ENCODE results near the gene ERCC1.

ERCC1 gene

DNA sequence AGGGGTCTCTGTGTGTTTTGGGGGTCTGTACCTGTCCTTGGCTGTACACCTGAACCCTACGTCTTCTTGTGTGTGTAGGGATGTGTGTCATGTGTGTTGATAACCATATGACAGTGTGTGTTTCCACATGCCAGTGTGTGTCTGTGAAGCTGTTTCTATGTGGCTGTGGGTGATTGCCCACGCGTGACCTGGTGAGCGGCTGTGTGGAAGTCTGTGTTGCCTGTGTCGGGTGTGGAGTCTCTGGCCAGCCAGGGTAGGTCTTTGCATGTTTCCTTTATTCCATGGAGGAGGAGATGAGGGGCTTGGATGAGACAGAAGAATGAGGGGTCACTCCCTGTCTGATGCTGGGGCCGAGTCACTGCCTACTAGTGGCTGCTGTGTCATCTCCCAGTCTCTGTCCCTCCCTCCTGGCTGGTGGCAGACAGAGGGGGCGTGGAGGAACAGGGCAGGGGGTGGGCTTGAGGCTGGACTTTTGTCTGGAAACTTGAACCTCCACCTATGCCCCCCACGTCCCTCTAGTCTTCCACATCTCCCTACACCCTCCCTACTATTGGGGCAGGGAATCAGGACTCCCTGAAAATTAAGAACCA lies 41.2 kb upstream of the ERCC1 start:
- TF ChIP-seq, protein P1, sequence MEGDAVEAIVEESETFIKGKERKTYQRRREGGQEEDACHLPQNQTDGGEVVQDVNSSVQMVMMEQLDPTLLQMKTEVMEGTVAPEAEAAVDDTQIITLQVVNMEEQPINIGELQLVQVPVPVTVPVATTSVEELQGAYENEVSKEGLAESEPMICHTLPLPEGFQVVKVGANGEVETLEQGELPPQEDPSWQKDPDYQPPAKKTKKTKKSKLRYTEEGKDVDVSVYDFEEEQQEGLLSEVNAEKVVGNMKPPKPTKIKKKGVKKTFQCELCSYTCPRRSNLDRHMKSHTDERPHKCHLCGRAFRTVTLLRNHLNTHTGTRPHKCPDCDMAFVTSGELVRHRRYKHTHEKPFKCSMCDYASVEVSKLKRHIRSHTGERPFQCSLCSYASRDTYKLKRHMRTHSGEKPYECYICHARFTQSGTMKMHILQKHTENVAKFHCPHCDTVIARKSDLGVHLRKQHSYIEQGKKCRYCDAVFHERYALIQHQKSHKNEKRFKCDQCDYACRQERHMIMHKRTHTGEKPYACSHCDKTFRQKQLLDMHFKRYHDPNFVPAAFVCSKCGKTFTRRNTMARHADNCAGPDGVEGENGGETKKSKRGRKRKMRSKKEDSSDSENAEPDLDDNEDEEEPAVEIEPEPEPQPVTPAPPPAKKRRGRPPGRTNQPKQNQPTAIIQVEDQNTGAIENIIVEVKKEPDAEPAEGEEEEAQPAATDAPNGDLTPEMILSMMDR (IDR thresholded peaks at IDR 0.05; ENCODE audit: low read depth, low read length) = no peak

DNA sequence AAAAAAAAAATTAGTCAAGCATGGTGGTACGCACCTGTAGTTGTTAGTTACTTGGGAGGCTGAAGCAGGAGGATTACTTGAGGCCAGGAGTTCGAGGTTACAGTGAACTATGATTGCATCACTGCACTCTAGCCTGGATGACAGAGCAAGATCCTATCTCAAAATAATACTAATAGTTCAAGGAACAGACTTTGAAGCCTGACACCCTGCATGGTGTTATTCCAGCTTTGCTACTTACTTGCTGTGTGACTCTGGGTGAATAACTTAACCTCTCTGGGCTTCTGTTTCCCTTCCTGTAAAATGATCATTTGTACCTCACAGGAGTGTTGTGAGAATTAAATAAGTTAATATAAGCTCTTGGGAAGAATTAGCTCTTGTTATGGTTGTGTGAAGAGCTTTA lies 40.6 kb upstream of the ERCC1 start:
- H3K4me3 ChIP-seq (ENCODE audit: low read depth, low read length) = no peak overlapping the region
- TF ChIP-seq, protein P1 (IDR thresholded peaks at IDR 0.05; ENCODE audit: low read depth, low read length) = no peak

More for the DNA sequence above, 41.2 kb upstream of the ERCC1 start:
- no peak overlapping the region for H3K4me3 ChIP-seq (ENCODE audit: low read depth, low read length)

DNA sequence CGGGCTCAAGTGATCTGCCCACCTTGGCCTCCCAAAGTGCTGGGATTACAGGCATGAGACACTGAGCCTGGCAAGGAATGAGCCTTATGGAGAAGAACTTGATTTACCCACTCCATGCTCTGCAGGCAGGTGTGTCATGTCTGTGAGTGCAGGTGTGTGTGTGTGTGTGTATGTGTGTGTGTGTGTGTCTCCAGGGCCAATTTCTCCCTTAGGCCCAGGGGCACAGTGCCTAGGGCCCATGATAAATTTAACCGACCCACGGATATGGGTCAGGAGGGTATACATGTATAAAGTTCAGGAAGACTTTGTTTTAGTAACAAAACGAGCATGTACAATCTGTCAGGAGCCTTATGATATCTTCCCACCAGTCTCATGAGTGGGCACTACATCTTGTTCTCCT lies 39.5 kb upstream of the ERCC1 start:
- no peak overlapping the region for H3K4me3 ChIP-seq (ENCODE audit: low read depth, low read length)
- TF ChIP-seq, protein P1 (IDR thresholded peaks at IDR 0.05; ENCODE audit: low read depth, low read length) = no peak

DNA sequence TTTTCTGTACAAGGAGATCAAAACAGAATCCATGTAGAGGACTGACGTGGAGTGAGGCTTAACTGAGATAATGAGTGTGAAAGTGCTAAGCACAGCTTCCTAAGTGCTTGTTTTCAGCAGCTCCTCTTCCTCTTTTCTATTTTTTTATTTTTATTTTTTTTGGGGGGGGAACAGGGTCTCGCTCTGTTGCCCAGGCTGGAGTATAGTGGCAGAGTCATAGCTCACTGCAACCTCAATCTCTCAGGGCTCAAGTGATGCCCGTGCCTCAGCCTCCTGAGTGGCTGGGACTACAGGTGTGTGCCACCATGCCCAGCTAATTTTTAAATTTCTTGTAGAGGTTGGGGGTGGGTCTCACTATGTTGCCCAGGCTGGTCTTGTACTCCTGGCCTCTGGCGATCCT lies 38.5 kb upstream of the ERCC1 start:
- TF ChIP-seq, protein P1 (IDR thresholded peaks at IDR 0.05; ENCODE audit: low read depth, low read length) = no peak
- no peak overlapping the region for H3K4me3 ChIP-seq (ENCODE audit: low read depth, low read length)

DNA sequence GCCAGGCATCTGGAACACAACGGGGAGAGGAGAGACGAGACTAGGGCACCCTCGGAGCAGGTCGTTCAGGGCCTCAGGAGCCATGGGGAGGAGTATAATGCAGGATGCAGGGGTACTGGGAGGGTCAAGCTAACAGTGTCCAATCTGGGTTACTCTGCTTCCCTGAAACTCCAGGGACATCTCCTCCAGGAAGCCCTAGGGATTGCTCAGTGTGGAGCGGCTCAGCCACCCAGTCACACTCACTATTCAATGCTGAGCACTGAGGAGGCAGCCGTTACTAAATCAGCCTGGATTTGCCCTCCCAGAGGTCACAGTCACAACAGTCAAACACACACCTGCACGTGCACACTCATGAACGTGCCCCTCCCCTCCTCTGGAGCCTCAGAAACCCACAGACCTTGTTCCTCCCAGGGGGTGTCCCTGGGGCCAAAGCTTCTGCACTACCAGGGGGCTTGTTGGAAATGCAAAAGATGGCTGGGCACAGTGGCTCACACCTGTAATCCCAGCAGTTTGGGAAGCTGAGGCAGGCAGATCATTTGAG lies 37.2 kb upstream of the ERCC1 start:
- TF ChIP-seq, protein P1 (IDR thresholded peaks at IDR 0.05; ENCODE audit: low read depth, low read length) = no peak
- no peak overlapping the region for H3K4me3 ChIP-seq (ENCODE audit: low read depth, low read length)

DNA sequence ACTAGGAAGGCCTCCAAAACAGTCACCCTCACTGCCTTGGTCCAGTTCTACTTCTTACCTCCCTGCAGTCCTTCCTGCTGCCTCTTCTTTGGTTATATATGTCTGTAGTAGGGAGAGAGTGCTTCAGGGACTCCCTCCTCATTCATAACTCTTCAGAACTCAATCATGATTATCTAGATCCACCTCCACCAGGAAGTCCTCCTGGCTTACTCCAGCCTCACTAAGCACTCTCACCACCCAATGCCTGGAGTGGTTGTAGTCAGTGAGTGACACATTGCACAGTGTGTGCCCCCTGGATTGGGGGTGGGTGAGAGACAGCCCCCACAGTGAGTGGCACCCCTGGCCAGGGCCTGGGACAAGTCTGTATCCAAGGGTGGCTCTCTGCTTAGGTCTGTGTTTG lies 34.1 kb upstream of the ERCC1 start:
- TF ChIP-seq, protein P1 (IDR thresholded peaks at IDR 0.05; ENCODE audit: low read depth, low read length) = no peak
- no peak overlapping the region for H3K4me3 ChIP-seq (ENCODE audit: low read depth, low read length)

DNA sequence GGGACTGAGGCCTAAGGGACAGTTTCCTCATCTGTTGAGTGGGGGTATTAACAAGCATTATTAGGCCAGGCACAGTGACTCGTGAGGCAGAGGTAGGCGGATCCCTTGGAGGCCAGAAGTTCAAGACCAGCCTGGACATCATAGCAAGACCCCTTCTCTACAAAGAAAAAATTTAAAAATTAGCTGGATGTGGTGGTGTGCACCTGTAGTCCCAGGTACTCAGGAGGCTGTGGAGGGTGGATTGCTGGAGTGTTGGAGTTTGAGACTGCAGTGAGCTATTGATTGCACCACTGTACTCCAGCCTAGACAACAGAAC lies 32.7 kb upstream of the ERCC1 start:
- TF ChIP-seq, protein P1 (IDR thresholded peaks at IDR 0.05; ENCODE audit: low read depth, low read length) = no peak
- H3K4me3 ChIP-seq (ENCODE audit: low read depth, low read length) = no peak overlapping the region

All from WI38 (cell line).